Spleen (tissue), 7 donors: ENCODE results near the gene FAM24B.

Experiments
- CTCF ChIP-seq, 11 experiments: fragments of 200-600 bp in 7 of 11; fragments of 450-650 bp in 4 of 11; sonication (generic) in 4 of 11; IDR thresholded peaks in 8 of 11; conservative IDR thresholded peaks in 3 of 11; 1 replicate in 7 of 11; 2 replicates in 4 of 11; pipeline versions ENCODE4 v1.4.0 to v1.8.0; 2016 to 2021; ENCODE audit warnings: antibody characterized with exemption in 11 of 11, inconsistent platforms in 4 of 11, mild to moderate bottlenecking in 1 of 11
- POLR2A ChIP-seq, 3 donors: fragments of 450-650 bp; IDR thresholded peaks; one replicate each; pipeline ENCODE4 v1.5.1; 2017; ENCODE audit warnings: antibody characterized with exemption in 3 of 3, mild to moderate bottlenecking in 1 of 3
- POLR2AphosphoS5 ChIP-seq, 3 donors: sonication (generic); formaldehyde crosslinking; IDR thresholded peaks; one replicate each; pipeline ENCODE4 v1.5.1; 2017; ENCODE audit warnings: antibody characterized with exemption in 3 of 3
- donor health status: DM: no; HTN: no; CAD: no; lungs with moderate emphysema.
- donor health status: DM: no; HTN: no; CAD: no.
- donor health status: DM: no; HTN: no; CAD: no.

- TF ChIP-seq POLR2AphosphoS5 (IDR thresholded peaks at IDR 0.05) (no peak), CTCF (IDR thresholded peaks at IDR 0.05 in 8 of 11, conservative IDR thresholded peaks at IDR 0.05 in 3 of 11) (no peak), POLR2A (IDR thresholded peaks at IDR 0.05) (no peak)
These were observed 64.9 kb downstream of the FAM24B start for GRCh38 chr10:122814493-122814892.
